NB4 (cell line): Measurements from ENCODE around the gene EPB41L2.

Experiments
- DNase-seq: peaks from one replicate; pipeline ENCODE4 v3.0.0; 2010; ENCODE audit warnings: low read depth
- H3K4me3 ChIP-seq: one replicate; pipeline ENCODE4 v1.5.1; 2011; ENCODE audit warnings: mild to moderate bottlenecking, low read depth, low read length, moderate library complexity
- CTCF ChIP-seq: IDR thresholded peaks from one replicate; pipeline ENCODE4 v1.5.1; 2012; ENCODE audit warnings: low read depth, low read length
- MAX ChIP-seq: IDR thresholded peaks from 2 replicates; pipeline ENCODE4 v1.6.1; 2011; ENCODE audit warnings: low read depth, low read length
- MYC ChIP-seq: IDR thresholded peaks from 2 replicates; pipeline ENCODE4 v1.6.1; 2011; ENCODE audit warnings: low read depth, low read length
- POLR2A ChIP-seq: IDR thresholded peaks from 2 replicates; pipeline ENCODE4 v1.6.1; 2011; ENCODE audit warnings: mild to moderate bottlenecking; ENCODE audit not compliant: insufficient read length; ENCODE audit errors: extremely low read depth

Gene EPB41L2

GRCh38 chr6:130962966-130963365 lies 100.1 kb downstream of the EPB41L2 start:
- TF ChIP-seq POLR2A (no peak), MAX (no peak), CTCF (no peak), MYC (no peak)
- no peak for DNase-seq

GRCh38 chr6:130961148-130961547 lies 101.9 kb downstream of the EPB41L2 start:
- DNase-seq: no peak
- no peak for TF ChIP-seq MYC
- no peak for TF ChIP-seq POLR2A
- no peak overlapping the region for H3K4me3 ChIP-seq

More at GRCh38 chr6:130962966-130963365, 100.1 kb downstream of the EPB41L2 start:
- H3K4me3 ChIP-seq: no peak overlapping the region

GRCh38 chr6:130959951-130960350 lies 103.1 kb downstream of the EPB41L2 start:
- no peak overlapping the region for H3K4me3 ChIP-seq
- TF ChIP-seq CTCF (no peak), MYC (no peak), MAX (no peak), POLR2A (no peak)
- DNase-seq: no peak

GRCh38 chr6:130958468-130958867 lies 104.6 kb downstream of the EPB41L2 start:
- no peak overlapping the region for H3K4me3 ChIP-seq
- TF ChIP-seq POLR2A (no peak), CTCF (no peak), MAX (no peak), MYC (no peak)
- no peak for DNase-seq

GRCh38 chr6:130955755-130956154 lies 107.3 kb downstream of the EPB41L2 start:
- H3K4me3 ChIP-seq: no peak overlapping the region
- TF ChIP-seq MAX: no peak
- TF ChIP-seq CTCF: no peak
- no peak for TF ChIP-seq MYC
- TF ChIP-seq POLR2A: no peak
- no peak for DNase-seq

- no peak for DNase-seq
- TF ChIP-seq MYC: no peak
- no peak for TF ChIP-seq POLR2A
- no peak for TF ChIP-seq MAX
- TF ChIP-seq CTCF: no peak
- H3K4me3 ChIP-seq: no peak overlapping the region
Observed at GRCh38 chr6:130949553-130949952, 113.5 kb downstream of the EPB41L2 start.
